GM12878 (cell line): ENCODE results near the gene PRKCZ. TPM values are rescaled to one million over a fixed set of nuclear protein-coding genes. Genes with fewer than 3 reads are reported as not detected.

Experiments
- ATAC-seq: fragments of 200-7000 bp; cut with Tn5 transposase; 3 replicates; pipeline ENCODE4 v1.9.1; 2020; ENCODE audit warnings: mild to moderate bottlenecking, moderate library complexity
- BruUV-seq: library from RNA; stranded (reverse); fragments of 400-500 nt; replicated peaks from 2 replicates; lab custom pipeline; 2021; lab: Mats Ljungman, UMichigan
- CTCF ChIA-PET: fragments of 300-600 bp; sonication (Branson Sonifier 250); formaldehyde crosslinking; extraction: SDS; loops from one replicate; lab custom pipeline; 2021; ENCODE audit warnings: inconsistent platforms; lab: Yijun Ruan, JAX
- POLR2A ChIA-PET: fragments of 350-600 bp; formaldehyde crosslinking; extraction: SDS; loops from one replicate; lab custom pipeline; 2021; ENCODE audit warnings: inconsistent platforms; lab: Charles Lee
- RAD21 ChIA-PET: fragments of 300-600 bp; sonication (Branson Sonifier 250); formaldehyde crosslinking; loops from one replicate; lab custom pipeline; 2023; ENCODE audit warnings: antibody characterized with exemption; ENCODE audit not compliant: unreplicated experiment; lab: Charles Lee
- SMC1A ChIA-PET: fragments of 300-600 bp; sonication (Branson Sonifier 250); formaldehyde crosslinking; loops from one replicate; lab custom pipeline; 2023; ENCODE audit not compliant: unreplicated experiment, uncharacterized antibody; lab: Charles Lee
- DNase-seq: peaks from one replicate; pipeline ENCODE4 v3.0.0-alpha.2; 2011; ENCODE audit warnings: low read depth, low spot score
- FAIRE-seq: peaks from 3 replicates; lab custom pipeline; 2011; peaks lifted over from hg19 to GRCh38; lab: Jason Lieb, UNC
- H2AFZ ChIP-seq: 2 replicates; pipeline ENCODE4 v1.6.0; 2011; ENCODE audit warnings: low read depth, low read length, control low read depth; ENCODE audit not compliant: control insufficient read depth
- H3K27ac ChIP-seq: 2 replicates; pipeline ENCODE4 v1.5.1; 2011; ENCODE audit warnings: control low read depth; ENCODE audit not compliant: control insufficient read depth, insufficient read depth
- H3K27me3 ChIP-seq, 2 experiments: replicated peaks in 1 of 2; 2 replicates each; pipeline versions ENCODE4 v1.6.0 to v1.6.1; 2011; ENCODE audit warnings: low read length in 1 of 2; ENCODE audit not compliant: control insufficient read depth in 2 of 2, insufficient read depth in 2 of 2
- H3K36me3 ChIP-seq, 2 experiments: 2 replicates each; pipeline ENCODE4 v1.5.1; 2011; ENCODE audit warnings: low read length in 1 of 2; ENCODE audit not compliant: control insufficient read depth in 2 of 2, insufficient read depth in 2 of 2
- H3K4me1 ChIP-seq: 2 replicates; pipeline ENCODE4 v1.6.1; 2011; ENCODE audit warnings: mild to moderate bottlenecking, low read length, moderate library complexity, mixed read lengths; ENCODE audit not compliant: control insufficient read depth, insufficient read depth
- H3K4me2 ChIP-seq: 2 replicates; pipeline ENCODE4 v1.6.0; 2011; ENCODE audit warnings: control low read depth; ENCODE audit not compliant: control insufficient read depth, insufficient read depth
- H3K4me3 ChIP-seq: fragments of 200-600 bp; sonication (generic); 2 replicates; pipeline ENCODE4 v1.5.1; 2016
- H3K79me2 ChIP-seq: 2 replicates; pipeline ENCODE4 v1.6.0; 2011; ENCODE audit warnings: low read length; ENCODE audit not compliant: control insufficient read depth, insufficient read depth
- H3K9ac ChIP-seq: 2 replicates; pipeline ENCODE4 v1.8.0; 2011; ENCODE audit warnings: low read length, control low read depth, mixed read lengths; ENCODE audit not compliant: control insufficient read depth, insufficient read depth
- H3K9me3 ChIP-seq: replicated peaks from 3 replicates; pipeline ENCODE4 v1.5.1; 2011; ENCODE audit warnings: mild to moderate bottlenecking, low read length; ENCODE audit not compliant: control insufficient read depth, insufficient read depth
- H4K20me1 ChIP-seq: 2 replicates; pipeline ENCODE4 v1.6.0; 2011; ENCODE audit not compliant: control insufficient read depth, insufficient read depth
- CHD4 ChIP-seq: fragments of 200-600 bp; sonication (generic); IDR thresholded peaks from 2 replicates; pipeline ENCODE4 v1.6.1; 2016; ENCODE audit warnings: mild to moderate bottlenecking
- EED ChIP-seq: sonication (generic); IDR thresholded peaks from 2 replicates; pipeline ENCODE4 v1.6.1; 2016; ENCODE audit warnings: antibody characterized with exemption, low read depth
- REST ChIP-seq: IDR thresholded peaks from 2 replicates; pipeline ENCODE4 v1.6.1; 2012; ENCODE audit warnings: mild to moderate bottlenecking, low read depth, low read length
- ZNF622 ChIP-seq: fragments of 450-650 bp; IDR thresholded peaks from 2 replicates; pipeline ENCODE4 v1.6.1; 2017; ENCODE audit warnings: mild to moderate bottlenecking, inconsistent platforms
- WGBS: methylation state at CpG from one replicate; pipeline ENCODE4 v1.1.6; 2016; ENCODE audit warnings: low lambda C conversion rate; ENCODE audit not compliant: insufficient replicate concordance, insufficient coverage; ENCODE audit errors: missing lambda C conversion rate; 5-methylcytosine and 5-hydroxymethylcytosine counted together
- in situ Hi-C: fragments of 300-500 bp; cut with MboI; formaldehyde crosslinking; loops from 9 replicates; pipeline ENCODE4 v1.14.3; 2018; ENCODE audit warnings: mixed read lengths
- intact Hi-C: fragments of 100-400 bp; cut with micrococcal nuclease; formaldehyde crosslinking; loops from one replicate; pipeline ENCODE4 v1.14.2; 2022; ENCODE audit not compliant: unreplicated experiment
- polyA plus RNA-seq, 11 experiments: library from polyadenylated mRNA; depleted of rRNA in 4 of 11; unstranded in 6 of 11; stranded (reverse) in 5 of 11; fragments of >200 nt; fragmentation: Nextera tagmentation in 4 of 11; fragmentation: Illumina TruSeq in 1 of 11; extraction: Ambion mirVana in 4 of 11; extraction: Trizol in 1 of 11; gene quantifications; 1 replicate in 1 of 11; 2 replicates in 10 of 11; pipeline versions ENCODE4 v1.2.1 to v1.2.3, GENCODE V29; 2011 to 2016; ENCODE audit warnings: inconsistent platforms in 2 of 11, missing spikeins in 2 of 11, low read depth in 1 of 11
- total RNA-seq, 4 experiments: library from RNA; depleted of rRNA in 3 of 4; stranded (reverse); fragments of >200 nt in 3 of 4; fragmentation: Illumina TruSeq in 1 of 4; extraction: Trizol in 1 of 4; gene quantifications; 2 replicates each; pipeline versions ENCODE4 v1.2.1 to v1.2.3, GENCODE V29; 2013 to 2021

The PRKCZ gene
- total and polyA plus RNA-seq, 10 of the 15 experiments (the other 5 are each of a cell fraction or from before 2014, with no cell fraction given): 0.05 to 1.9 (median 0.64) TPM; not detected in 1

GRCh38 chr1:2215329-2215728, 165.1 kb downstream of the PRKCZ start:
- no TSS peak for BruUV-seq
- H3K4me1 ChIP-seq: no peaks in the 10 kb centered on the region
- ATAC-seq: no peak
- ChIA-PET CTCF (no interaction called here), POLR2A (no interaction called here)
- H2AFZ ChIP-seq: no peak overlapping the region
- no peak for TF ChIP-seq ZNF622
- no peak for TF ChIP-seq REST
- no peak for TF ChIP-seq EED
- TF ChIP-seq CHD4: no peak
- TF ChIP-seq, all 136 proteins: peak for 0
- WGBS: 47% methylated on average over 12 of the region's 14 CpGs
- Histone ChIP-seq H3K79me2 (no peaks in the 10 kb centered on the region), H3K9me3 (no peaks in the 10 kb centered on the region), H3K9ac (no peak overlapping the region), H4K20me1 (no peaks in the 10 kb centered on the region), H3K4me2 (no peak overlapping the region), H3K27ac (no peak overlapping the region), H3K27me3 (no peaks in the 10 kb centered on the region), H3K4me3 (no peak overlapping the region), H3K36me3 (no peaks in the 10 kb centered on the region)
- ChIA-PET SMC1A (no interaction called here), RAD21 (no interaction called here)
- in situ Hi-C loops: no loop called here
- DNase-seq: no peak
- intact Hi-C loops: no loop called here
- FAIRE-seq: no peak
